Measurements from ENCODE around the gene PPFIA3. TPM values are rescaled to one million over a fixed set of nuclear protein-coding genes. Genes with fewer than 3 reads are reported as not detected.
A peak's percentile ranks its signal among the peaks of the same experiment; 100 is the strongest.

Gene PPFIA3
- total and polyA plus RNA-seq, 5 donors from 2014 or later, result 0.11 to 2.6 (median 0.17) TPM; not detected in 1

- Mint-ChIP-seq H3K36me3 (peaks cover 24% of the 10 kb centered on the region), H3K4me3 (peak overlapping the region in 2 of 4 donors; percentile 22 to 69), H3K4me1 (peaks cover 5 to 27% (median 9%) of the 10 kb centered on the region in 4 donors), H3K9me3 (no peaks in the 10 kb centered on the region), H3K27ac (no peak overlapping the region), H3K27me3 (no peaks in the 10 kb centered on the region)
- H3K27ac ChIP-seq (ENCODE audit: insufficient read depth, low read length, poor library complexity, severe bottlenecking), result no peak overlapping the region
- no peak overlapping the region for H3K4me3 ChIP-seq (ENCODE audit: low read depth, low read length)
- H3K9me3 ChIP-seq (ENCODE audit: control insufficient read depth in 2 of 2, low read length in 2 of 2), result no peaks in the 10 kb centered on the region
- no peak for ATAC-seq (ENCODE audit: low read depth in 2 of 2)
- H3K4me1 ChIP-seq (ENCODE audit: control insufficient read depth, insufficient read depth, low read length, poor library complexity, severe bottlenecking), result no peaks in the 10 kb centered on the region
- H3K36me3 ChIP-seq (ENCODE audit: control insufficient read depth, insufficient read depth, low read length), result peaks cover 76% of the 10 kb centered on the region
- H3K27me3 ChIP-seq (ENCODE audit: control insufficient read depth, insufficient read depth, low read length), result no peaks in the 10 kb centered on the region
- DNase-seq, result no peak
These were observed 24.6 kb upstream of the PPFIA3 start for GRCh38 chr19:49094505-49095482.

GRCh38 chr19:49097453-49098288 is 21.7 kb upstream of the PPFIA3 start:
- Mint-ChIP-seq H3K9me3 (no peaks in the 10 kb centered on the region), H3K4me3 (no peak overlapping the region), H3K27ac (no peak overlapping the region), H3K36me3 (peaks cover 23% of the 10 kb centered on the region), H3K27me3 (no peaks in the 10 kb centered on the region), H3K4me1 (peaks cover 4 to 20% (median 7%) of the 10 kb centered on the region in 4 donors)
- peak; percentile 79 to 82 for ATAC-seq (ENCODE audit: low read depth in 2 of 2)
- Histone ChIP-seq H3K4me1 (ENCODE audit: control insufficient read depth, insufficient read depth, low read length, poor library complexity, severe bottlenecking) (no peaks in the 10 kb centered on the region), H3K27me3 (ENCODE audit: control insufficient read depth, insufficient read depth, low read length) (no peaks in the 10 kb centered on the region), H3K9me3 (ENCODE audit: control insufficient read depth in 2 of 2, low read length in 2 of 2) (no peaks in the 10 kb centered on the region), H3K36me3 (ENCODE audit: control insufficient read depth, insufficient read depth, low read length) (peaks cover 72% of the 10 kb centered on the region), H3K27ac (ENCODE audit: insufficient read depth, low read length, poor library complexity, severe bottlenecking) (no peak overlapping the region), H3K4me3 (ENCODE audit: low read depth, low read length) (no peak overlapping the region)
- DNase-seq, result peak; percentile 64 to 80 (median 77)

- Histone ChIP-seq H3K27ac (ENCODE audit: insufficient read depth, low read length, poor library complexity, severe bottlenecking) (no peak overlapping the region), H3K36me3 (ENCODE audit: control insufficient read depth, insufficient read depth, low read length) (peaks cover 68% of the 10 kb centered on the region), H3K4me3 (ENCODE audit: low read depth, low read length) (no peak overlapping the region), H3K4me1 (ENCODE audit: control insufficient read depth, insufficient read depth, low read length, poor library complexity, severe bottlenecking) (no peaks in the 10 kb centered on the region), H3K9me3 (ENCODE audit: control insufficient read depth in 2 of 2, low read length in 2 of 2) (no peaks in the 10 kb centered on the region), H3K27me3 (ENCODE audit: control insufficient read depth, insufficient read depth, low read length) (no peaks in the 10 kb centered on the region)
- Mint-ChIP-seq H3K27me3 (no peaks in the 10 kb centered on the region), H3K27ac (no peak overlapping the region), H3K9me3 (no peaks in the 10 kb centered on the region), H3K4me1 (peaks cover 4 to 20% (median 7%) of the 10 kb centered on the region in 4 donors), H3K4me3 (no peak overlapping the region), H3K36me3 (peaks cover 23% of the 10 kb centered on the region)
- no peak for DNase-seq
- no peak for ATAC-seq (ENCODE audit: low read depth in 2 of 2)
These were observed 20.5 kb upstream of the PPFIA3 start for GRCh38 chr19:49098795-49099194.

- Histone ChIP-seq H3K4me3 (ENCODE audit: low read depth, low read length) (no peak overlapping the region), H3K36me3 (ENCODE audit: control insufficient read depth, insufficient read depth, low read length) (peaks cover 65% of the 10 kb centered on the region), H3K4me1 (ENCODE audit: control insufficient read depth, insufficient read depth, low read length, poor library complexity, severe bottlenecking) (no peaks in the 10 kb centered on the region), H3K27ac (ENCODE audit: insufficient read depth, low read length, poor library complexity, severe bottlenecking) (no peak overlapping the region), H3K9me3 (ENCODE audit: control insufficient read depth in 2 of 2, low read length in 2 of 2) (no peaks in the 10 kb centered on the region), H3K27me3 (ENCODE audit: control insufficient read depth, insufficient read depth, low read length) (no peaks in the 10 kb centered on the region)
- Mint-ChIP-seq H3K27me3 (no peaks in the 10 kb centered on the region), H3K36me3 (peaks cover 30% of the 10 kb centered on the region), H3K4me3 (no peak overlapping the region), H3K27ac (no peak overlapping the region), H3K4me1 (peaks cover 2 to 10% (median 3%) of the 10 kb centered on the region in 4 donors), H3K9me3 (no peaks in the 10 kb centered on the region)
- no peak for ATAC-seq (ENCODE audit: low read depth in 2 of 2)
- DNase-seq, result no peak
These were observed 18.2 kb upstream of the PPFIA3 start for GRCh38 chr19:49101160-49101559.

GRCh38 chr19:49102303-49102702 is 17.0 kb upstream of the PPFIA3 start:
- peaks cover 39% of the 10 kb centered on the region for H3K36me3 Mint-ChIP-seq
- H3K4me1 ChIP-seq (ENCODE audit: control insufficient read depth, insufficient read depth, low read length, poor library complexity, severe bottlenecking), result no peaks in the 10 kb centered on the region
- no peak overlapping the region for H3K27ac Mint-ChIP-seq

DNA sequence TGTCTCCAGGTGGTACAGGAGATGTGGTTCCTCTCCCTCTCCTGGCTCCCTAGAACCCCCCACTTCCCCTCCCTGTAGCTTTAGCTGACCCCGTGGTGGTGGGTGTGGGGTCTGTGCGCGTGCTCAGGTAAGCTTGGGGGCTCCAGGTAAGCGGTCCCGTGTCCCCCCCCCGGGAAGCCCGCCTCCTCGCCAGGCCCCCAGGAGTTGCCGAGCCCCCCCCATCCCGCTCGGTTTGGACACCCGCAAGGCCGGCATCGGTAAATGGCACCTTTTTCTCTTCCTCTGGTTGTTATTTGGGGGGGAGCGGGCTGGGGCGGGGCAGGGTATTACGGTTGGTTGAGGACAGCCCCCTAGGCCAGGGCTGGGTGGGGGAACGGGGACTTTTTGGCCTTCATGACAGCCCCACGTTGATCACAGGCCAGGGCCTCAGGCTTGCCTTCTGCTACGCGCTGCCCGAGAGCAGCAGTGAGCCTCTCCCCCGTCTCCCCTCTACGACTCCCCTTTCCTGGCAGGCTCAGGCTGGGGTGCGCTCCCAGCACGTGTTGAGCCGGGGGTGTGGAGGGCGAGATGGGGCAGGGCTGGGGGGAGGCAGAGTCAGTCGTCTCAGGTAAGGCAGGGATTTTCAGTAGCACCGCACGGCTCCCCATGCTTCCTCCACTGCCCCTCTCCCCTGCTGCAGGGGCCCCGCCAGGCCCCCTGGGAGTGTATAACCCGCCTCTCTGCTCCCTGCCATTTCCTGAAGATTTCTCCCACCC is 15.8 kb upstream of the PPFIA3 start:
- Mint-ChIP-seq H3K4me3 (no peak overlapping the region), H3K9me3 (no peaks in the 10 kb centered on the region), H3K27ac (no peak overlapping the region), H3K36me3 (peaks cover 35% of the 10 kb centered on the region), H3K4me1 (peaks cover 0 to 11% (median 6%) of the 10 kb centered on the region in 4 donors), H3K27me3 (no peaks in the 10 kb centered on the region)
- no peak for DNase-seq
- Histone ChIP-seq H3K4me3 (ENCODE audit: low read depth, low read length) (no peak overlapping the region), H3K9me3 (ENCODE audit: control insufficient read depth in 2 of 2, low read length in 2 of 2) (no peaks in the 10 kb centered on the region), H3K27me3 (ENCODE audit: control insufficient read depth, insufficient read depth, low read length) (no peaks in the 10 kb centered on the region), H3K36me3 (ENCODE audit: control insufficient read depth, insufficient read depth, low read length) (peaks cover 70% of the 10 kb centered on the region), H3K27ac (ENCODE audit: insufficient read depth, low read length, poor library complexity, severe bottlenecking) (no peak overlapping the region), H3K4me1 (ENCODE audit: control insufficient read depth, insufficient read depth, low read length, poor library complexity, severe bottlenecking) (no peaks in the 10 kb centered on the region)
- ATAC-seq (ENCODE audit: low read depth in 2 of 2), result no peak

More at GRCh38 chr19:49102303-49102702, 17.0 kb upstream of the PPFIA3 start:
- Histone ChIP-seq H3K27ac (ENCODE audit: insufficient read depth, low read length, poor library complexity, severe bottlenecking) (no peak overlapping the region), H3K27me3 (ENCODE audit: control insufficient read depth, insufficient read depth, low read length) (no peaks in the 10 kb centered on the region), H3K36me3 (ENCODE audit: control insufficient read depth, insufficient read depth, low read length) (peaks cover 74% of the 10 kb centered on the region), H3K9me3 (ENCODE audit: control insufficient read depth in 2 of 2, low read length in 2 of 2) (no peaks in the 10 kb centered on the region), H3K4me3 (ENCODE audit: low read depth, low read length) (no peak overlapping the region)
- peaks cover 2 to 16% (median 8%) of the 10 kb centered on the region in 4 donors for H3K4me1 Mint-ChIP-seq
- ATAC-seq (ENCODE audit: low read depth in 2 of 2), result no peak
- H3K9me3 Mint-ChIP-seq, result no peaks in the 10 kb centered on the region
- no peak for DNase-seq
- no peaks in the 10 kb centered on the region for H3K27me3 Mint-ChIP-seq
- H3K4me3 Mint-ChIP-seq, result no peak overlapping the region

- no peak overlapping the region for H3K27ac ChIP-seq (ENCODE audit: insufficient read depth, low read length, poor library complexity, severe bottlenecking)
- peaks cover 0 to 11% (median 6%) of the 10 kb centered on the region in 4 donors for H3K4me1 Mint-ChIP-seq
- no peak overlapping the region for H3K4me3 ChIP-seq (ENCODE audit: low read depth, low read length)
- no peak for DNase-seq
- H3K36me3 ChIP-seq (ENCODE audit: control insufficient read depth, insufficient read depth, low read length), result peaks cover 66% of the 10 kb centered on the region
- no peaks in the 10 kb centered on the region for H3K9me3 Mint-ChIP-seq
- H3K9me3 ChIP-seq (ENCODE audit: control insufficient read depth in 2 of 2, low read length in 2 of 2), result no peaks in the 10 kb centered on the region
- H3K4me1 ChIP-seq (ENCODE audit: control insufficient read depth, insufficient read depth, low read length, poor library complexity, severe bottlenecking), result no peaks in the 10 kb centered on the region
- ATAC-seq (ENCODE audit: low read depth in 2 of 2), result no peak
- no peaks in the 10 kb centered on the region for H3K27me3 Mint-ChIP-seq
- H3K36me3 Mint-ChIP-seq, result peaks cover 37% of the 10 kb centered on the region
- H3K4me3 Mint-ChIP-seq, result no peak overlapping the region
- no peaks in the 10 kb centered on the region for H3K27me3 ChIP-seq (ENCODE audit: control insufficient read depth, insufficient read depth, low read length)
- H3K27ac Mint-ChIP-seq, result no peak overlapping the region
These were observed 15.0 kb upstream of the PPFIA3 start for GRCh38 chr19:49104229-49104864.
